H9 (cell line): Measurements from ENCODE around the gene RAB7B. TPM values are rescaled to one million over a fixed set of nuclear protein-coding genes. Genes with fewer than 3 reads are reported as not detected.

Experiments used
- DNase-seq: peaks from one replicate; pipeline ENCODE4 v3.0.0-alpha.2; 2017
- H2AFZ ChIP-seq: one replicate; pipeline ENCODE4 v1.6.1; 2013; ENCODE audit warnings: mild to moderate bottlenecking, low read length, control low read depth, moderate library complexity
- H2AK5ac ChIP-seq: 2 replicates; pipeline ENCODE4 v1.6.1; 2013; ENCODE audit warnings: low read length, control low read depth, mixed read lengths; ENCODE audit not compliant: insufficient read length
- H2BK120ac ChIP-seq: one replicate; pipeline ENCODE4 v1.6.1; 2013; ENCODE audit warnings: low read depth, mild to moderate bottlenecking, low read length, control low read depth, inconsistent platforms; ENCODE audit not compliant: poor library complexity, severe bottlenecking
- H2BK12ac ChIP-seq: 2 replicates; pipeline ENCODE4 v1.6.1; 2013; ENCODE audit warnings: low read length, control low read depth, mixed read lengths, low read depth; ENCODE audit not compliant: insufficient read length
- H2BK15ac ChIP-seq: 2 replicates; pipeline ENCODE4 v1.6.1; 2013; ENCODE audit warnings: low read depth, low read length, control low read depth
- H2BK20ac ChIP-seq: one replicate; pipeline ENCODE4 v1.6.1; 2013; ENCODE audit warnings: low read depth, mild to moderate bottlenecking, low read length, control low read depth, inconsistent platforms; ENCODE audit not compliant: poor library complexity, severe bottlenecking
- H2BK5ac ChIP-seq: 2 replicates; pipeline ENCODE4 v1.6.1; 2013; ENCODE audit warnings: low read length, control low read depth, mixed read lengths; ENCODE audit not compliant: insufficient read length
- H3K14ac ChIP-seq: 2 replicates; pipeline ENCODE4 v1.6.1; 2013; ENCODE audit warnings: low read length, control low read depth; ENCODE audit not compliant: insufficient read depth
- H3K18ac ChIP-seq: 2 replicates; pipeline ENCODE4 v1.6.1; 2013; ENCODE audit warnings: low read depth, mild to moderate bottlenecking, mixed read lengths, low read length, control low read depth; ENCODE audit not compliant: insufficient read length
- H3K23ac ChIP-seq: 2 replicates; pipeline ENCODE4 v1.6.1; 2013; ENCODE audit warnings: low read length, control low read depth, mixed read lengths, low read depth; ENCODE audit not compliant: insufficient read length
- H3K23me2 ChIP-seq: 2 replicates; pipeline ENCODE4 v1.6.1; 2013; ENCODE audit warnings: low read depth, mild to moderate bottlenecking, mixed read lengths, low read length, control low read depth; ENCODE audit not compliant: insufficient read length, poor library complexity, severe bottlenecking
- H3K27ac ChIP-seq: 2 replicates; pipeline ENCODE4 v1.5.1; 2013; ENCODE audit warnings: low read length, control low read depth, mixed read lengths, low read depth; ENCODE audit not compliant: insufficient read length
- H3K27me3 ChIP-seq: 2 replicates; pipeline ENCODE4 v1.6.1; 2013; ENCODE audit warnings: low read length, control low read depth, inconsistent platforms; ENCODE audit not compliant: insufficient read depth
- H3K4ac ChIP-seq: 2 replicates; pipeline ENCODE4 v1.6.1; 2013; ENCODE audit warnings: low read depth, mild to moderate bottlenecking, control low read depth, inconsistent platforms, low read length, moderate library complexity
- H3K4me1 ChIP-seq: 2 replicates; pipeline ENCODE4 v1.6.1; 2013; ENCODE audit warnings: low read length, control low read depth, inconsistent platforms; ENCODE audit not compliant: insufficient read depth
- H3K4me2 ChIP-seq: 2 replicates; pipeline ENCODE4 v1.6.1; 2013; ENCODE audit warnings: low read length, control low read depth, mixed read lengths; ENCODE audit not compliant: insufficient read length, insufficient read depth
- H3K56ac ChIP-seq: 2 replicates; pipeline ENCODE4 v1.6.1; 2013; ENCODE audit warnings: low read depth, mild to moderate bottlenecking, mixed read lengths, low read length, control low read depth; ENCODE audit not compliant: insufficient read length
- H3K79me1 ChIP-seq: 2 replicates; pipeline ENCODE4 v1.6.1; 2013; ENCODE audit warnings: low read depth, mild to moderate bottlenecking, moderate library complexity, low read length, control low read depth, inconsistent platforms; ENCODE audit not compliant: insufficient read depth, poor library complexity, severe bottlenecking
- H3K79me2 ChIP-seq: 2 replicates; pipeline ENCODE4 v1.6.1; 2013; ENCODE audit warnings: low read length, control low read depth, inconsistent platforms; ENCODE audit not compliant: insufficient read depth
- H3K9ac ChIP-seq: 2 replicates; pipeline ENCODE4 v1.6.1; 2013; ENCODE audit warnings: low read length, control low read depth, mixed read lengths; ENCODE audit not compliant: insufficient read length; ENCODE audit errors: extremely low read depth
- H3K9me3 ChIP-seq: one replicate; pipeline ENCODE4 v1.6.1; 2013; ENCODE audit warnings: low read depth, low read length, inconsistent platforms; ENCODE audit not compliant: control insufficient read depth
- H3T11ph ChIP-seq: one replicate; pipeline ENCODE4 v1.6.1; 2013; ENCODE audit warnings: mild to moderate bottlenecking, low read length, control low read depth, inconsistent platforms
- H4K20me1 ChIP-seq: one replicate; pipeline ENCODE4 v1.6.1; 2013; ENCODE audit not compliant: control insufficient read depth, insufficient read length, insufficient read depth
- H4K5ac ChIP-seq: 2 replicates; pipeline ENCODE4 v1.6.1; 2013; ENCODE audit warnings: low read depth, mild to moderate bottlenecking, mixed read lengths, low read length, control low read depth; ENCODE audit not compliant: insufficient read length
- H4K8ac ChIP-seq: replicated peaks from 2 replicates; pipeline ENCODE4 v1.6.1; 2013; ENCODE audit warnings: low read length, control low read depth, mixed read lengths, low read depth; ENCODE audit not compliant: insufficient read length
- H4K91ac ChIP-seq: 2 replicates; pipeline ENCODE4 v1.6.1; 2013; ENCODE audit warnings: low read depth, mild to moderate bottlenecking, moderate library complexity, mixed read lengths, low read length, control low read depth; ENCODE audit not compliant: insufficient read length
- H3K27ac Mint-ChIP-seq, 3 experiments: 2 replicates in 2 of 3; 3 replicates in 1 of 3; pipeline ENCODE4 v1.8.0; 2020 to 2021; ENCODE audit warnings: mixed read lengths in 3 of 3, mild to moderate bottlenecking in 1 of 3, moderate library complexity in 1 of 3
- H3K27me3 Mint-ChIP-seq: 2 replicates; pipeline ENCODE4 v1.8.0; 2021; ENCODE audit warnings: low read depth, mild to moderate bottlenecking, moderate library complexity, mixed read lengths
- H3K36me3 Mint-ChIP-seq, 3 experiments: 2 replicates in 2 of 3; 3 replicates in 1 of 3; pipeline ENCODE4 v1.8.0; 2020 to 2021; ENCODE audit warnings: low read depth in 3 of 3, mixed read lengths in 3 of 3; ENCODE audit not compliant: insufficient read depth in 1 of 3
- H3K4me1 Mint-ChIP-seq, 2 experiments: 2 replicates each; pipeline ENCODE4 v1.8.0; 2020; ENCODE audit warnings: mixed read lengths in 2 of 2
- H3K4me3 Mint-ChIP-seq, 2 experiments: 2 replicates in 1 of 2; 3 replicates in 1 of 2; pipeline ENCODE4 v1.8.0; 2020 to 2021; ENCODE audit warnings: mild to moderate bottlenecking in 2 of 2, mixed read lengths in 2 of 2, moderate library complexity in 1 of 2
- H3K9me3 Mint-ChIP-seq, 2 experiments: 2 replicates in 1 of 2; 3 replicates in 1 of 2; pipeline ENCODE4 v1.8.0; 2020; ENCODE audit warnings: mild to moderate bottlenecking in 2 of 2, mixed read lengths in 2 of 2, moderate library complexity in 1 of 2
- WGBS: extraction: QIAGEN DNeasy Blood & Tissue Kit; methylation state at CpG from one replicate; pipeline ENCODE4 v1.1.7; 2013; ENCODE audit warnings: missing lambda C conversion rate, low lambda C conversion rate, mixed read lengths; ENCODE audit not compliant: insufficient read length; ENCODE audit errors: extremely low coverage; 5-methylcytosine and 5-hydroxymethylcytosine counted together
- total RNA-seq: library from RNA; stranded (reverse); gene quantifications from 2 replicates; pipeline ENCODE4 v1.2.1, GENCODE V29; 2021
- TF ChIP-seq, protein P1 (sequence below): fragments of 200-600 bp; sonication (generic); conservative IDR thresholded peaks from 3 replicates; pipeline ENCODE4 v1.8.0; 2021; ENCODE audit warnings: antibody characterized with exemption, mild to moderate bottlenecking

RAB7B gene
- total RNA-seq, 1 experiment from 2014 or later: 0.68 TPM

GRCh38 chr1:205978676-205979075 lies 24.5 kb downstream of the RAB7B start:
- H3K4ac ChIP-seq: no peak overlapping the region
- peaks cover 3 to 10% of the 10 kb centered on the region in 2 experiments; a peak in 3 of 5 replicates for H3K9me3 Mint-ChIP-seq
- H3K9ac ChIP-seq: no peak overlapping the region
- H4K8ac ChIP-seq: no peak overlapping the region
- H3K18ac ChIP-seq: no peak overlapping the region
- no peak overlapping the region for H3K4me2 ChIP-seq
- H4K91ac ChIP-seq: no peak overlapping the region
- H2AFZ ChIP-seq: no peak overlapping the region
- H3K23ac ChIP-seq: no peak overlapping the region
- no peak overlapping the region for H3K56ac ChIP-seq
- no peak overlapping the region for H2BK5ac ChIP-seq
- no peak overlapping the region for H3K27ac Mint-ChIP-seq
- H4K5ac ChIP-seq: no peak overlapping the region
- no CpG with 5 or more reads among the region's 7 CpGs for WGBS
- H4K20me1 ChIP-seq: peaks cover 3% of the 10 kb centered on the region
- DNase-seq: no peak
- H3K79me1 ChIP-seq: no peaks in the 10 kb centered on the region
- TF ChIP-seq, protein P1, sequence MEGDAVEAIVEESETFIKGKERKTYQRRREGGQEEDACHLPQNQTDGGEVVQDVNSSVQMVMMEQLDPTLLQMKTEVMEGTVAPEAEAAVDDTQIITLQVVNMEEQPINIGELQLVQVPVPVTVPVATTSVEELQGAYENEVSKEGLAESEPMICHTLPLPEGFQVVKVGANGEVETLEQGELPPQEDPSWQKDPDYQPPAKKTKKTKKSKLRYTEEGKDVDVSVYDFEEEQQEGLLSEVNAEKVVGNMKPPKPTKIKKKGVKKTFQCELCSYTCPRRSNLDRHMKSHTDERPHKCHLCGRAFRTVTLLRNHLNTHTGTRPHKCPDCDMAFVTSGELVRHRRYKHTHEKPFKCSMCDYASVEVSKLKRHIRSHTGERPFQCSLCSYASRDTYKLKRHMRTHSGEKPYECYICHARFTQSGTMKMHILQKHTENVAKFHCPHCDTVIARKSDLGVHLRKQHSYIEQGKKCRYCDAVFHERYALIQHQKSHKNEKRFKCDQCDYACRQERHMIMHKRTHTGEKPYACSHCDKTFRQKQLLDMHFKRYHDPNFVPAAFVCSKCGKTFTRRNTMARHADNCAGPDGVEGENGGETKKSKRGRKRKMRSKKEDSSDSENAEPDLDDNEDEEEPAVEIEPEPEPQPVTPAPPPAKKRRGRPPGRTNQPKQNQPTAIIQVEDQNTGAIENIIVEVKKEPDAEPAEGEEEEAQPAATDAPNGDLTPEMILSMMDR: no peak
- H3K14ac ChIP-seq: no peak overlapping the region
- peaks cover 2% of the 10 kb centered on the region; the same call in 1 of the 2 replicates for H3K27me3 Mint-ChIP-seq
- H3K36me3 Mint-ChIP-seq: peaks cover 0 to 1% (median 0%) of the 10 kb centered on the region in 3 experiments; a peak in 3 of 7 replicates
- H3K9me3 ChIP-seq: no peaks in the 10 kb centered on the region
- peaks cover 0 to 8% of the 10 kb centered on the region in 2 experiments; a peak in 2 of 4 replicates for H3K4me1 Mint-ChIP-seq
- no peak overlapping the region for H3T11ph ChIP-seq
- no peak overlapping the region for H2AK5ac ChIP-seq
- no peak overlapping the region for H2BK20ac ChIP-seq
- H3K23me2 ChIP-seq: no peaks in the 10 kb centered on the region
- H2BK120ac ChIP-seq: no peak overlapping the region
- no peak overlapping the region for H2BK12ac ChIP-seq
- no peak overlapping the region for H3K27ac ChIP-seq
- H3K27me3 ChIP-seq: no peaks in the 10 kb centered on the region
- H3K4me3 Mint-ChIP-seq: no peak overlapping the region
- no peaks in the 10 kb centered on the region for H3K79me2 ChIP-seq
- H3K4me1 ChIP-seq: no peaks in the 10 kb centered on the region
- no peak overlapping the region for H2BK15ac ChIP-seq
